ENCODE results near the gene ACTL7B. TPM values are rescaled to one million over a fixed set of nuclear protein-coding genes. Genes with fewer than 3 reads are reported as not detected.

Gene ACTL7B
- total and polyA plus RNA-seq, 2 experiments from 2014 or later, result not detected

GRCh38 chr9:108874058-108874788 lies 18.4 kb upstream of the ACTL7B start:
- Histone ChIP-seq H3K9me3 (ENCODE audit: low read depth) (no peaks in the 10 kb centered on the region), H3K4me3 (no peak overlapping the region), H2AFZ (no peak overlapping the region), H3K27me3 (no peaks in the 10 kb centered on the region), H3K4me2 (no peak overlapping the region), H3K79me2 (no peaks in the 10 kb centered on the region), H4K20me1 (ENCODE audit: insufficient read depth, poor library complexity, severe bottlenecking) (no peaks in the 10 kb centered on the region), H3K9me2 (replicated peaks; ENCODE audit: insufficient read depth) (no peaks in the 10 kb centered on the region), H3K27ac (no peak overlapping the region), H3K4me1 (ENCODE audit: insufficient read depth) (peaks cover 9% of the 10 kb centered on the region), H3K36me3 (replicated peaks; ENCODE audit: insufficient read depth, low read depth) (peaks cover 10% of the 10 kb centered on the region)
- 98% methylated on average over 4 of the region's 4 CpGs for WGBS (ENCODE audit: low lambda C conversion rate, missing lambda C conversion rate)
- no peak for DNase-seq (ENCODE audit: low spot score)
- TF ChIP-seq EZH2phosphoT487 (IDR thresholded peaks at IDR 0.05; ENCODE audit: low read depth, severe bottlenecking, unreplicated experiment) (no peak), EZH2 (IDR thresholded peaks at IDR 0.05; ENCODE audit: borderline replicate concordance) (no peak), CTCF (IDR thresholded peaks at IDR 0.05; ENCODE audit: poor library complexity) (no peak)

GRCh38 chr9:108869092-108869725 lies 13.4 kb upstream of the ACTL7B start:
- DNase-seq (ENCODE audit: low spot score), result peak; percentile 64
- TF ChIP-seq EZH2phosphoT487 (IDR thresholded peaks at IDR 0.05; ENCODE audit: low read depth, severe bottlenecking, unreplicated experiment), result no peak
- no peak for TF ChIP-seq CTCF (IDR thresholded peaks at IDR 0.05; ENCODE audit: poor library complexity)
- no peak for TF ChIP-seq EZH2 (IDR thresholded peaks at IDR 0.05; ENCODE audit: borderline replicate concordance)

GRCh38 chr9:108867829-108868228 lies 12.0 kb upstream of the ACTL7B start:
- TF ChIP-seq EZH2 (IDR thresholded peaks at IDR 0.05; ENCODE audit: borderline replicate concordance) (no peak), EZH2phosphoT487 (IDR thresholded peaks at IDR 0.05; ENCODE audit: low read depth, severe bottlenecking, unreplicated experiment) (no peak), CTCF (IDR thresholded peaks at IDR 0.05; ENCODE audit: poor library complexity) (no peak)
- Histone ChIP-seq H3K9me2 (replicated peaks; ENCODE audit: insufficient read depth) (no peaks in the 10 kb centered on the region), H2AFZ (no peak overlapping the region), H3K4me1 (ENCODE audit: insufficient read depth) (peaks cover 23% of the 10 kb centered on the region), H3K9me3 (ENCODE audit: low read depth) (no peaks in the 10 kb centered on the region), H3K79me2 (no peaks in the 10 kb centered on the region), H3K4me3 (no peak overlapping the region), H4K20me1 (ENCODE audit: insufficient read depth, poor library complexity, severe bottlenecking) (no peaks in the 10 kb centered on the region), H3K36me3 (replicated peaks; ENCODE audit: insufficient read depth, low read depth) (peaks cover 7% of the 10 kb centered on the region), H3K4me2 (no peak overlapping the region), H3K27ac (peak overlapping the region; percentile 80), H3K27me3 (no peaks in the 10 kb centered on the region)
- no peak for DNase-seq (ENCODE audit: low spot score)
- WGBS (ENCODE audit: low lambda C conversion rate, missing lambda C conversion rate), result 94% methylated on average over 4 of the region's 4 CpGs

More at GRCh38 chr9:108869092-108869725, 13.4 kb upstream of the ACTL7B start:
- Histone ChIP-seq H3K79me2 (no peaks in the 10 kb centered on the region), H3K9me3 (ENCODE audit: low read depth) (no peaks in the 10 kb centered on the region), H4K20me1 (ENCODE audit: insufficient read depth, poor library complexity, severe bottlenecking) (no peaks in the 10 kb centered on the region), H3K9me2 (replicated peaks; ENCODE audit: insufficient read depth) (no peaks in the 10 kb centered on the region), H3K36me3 (replicated peaks; ENCODE audit: insufficient read depth, low read depth) (peaks cover 7% of the 10 kb centered on the region), H3K27me3 (no peaks in the 10 kb centered on the region), H3K4me2 (peak overlapping the region; percentile 23), H3K4me3 (no peak overlapping the region), H3K27ac (peak overlapping the region; percentile 80), H2AFZ (no peak overlapping the region), H3K4me1 (ENCODE audit: insufficient read depth) (peaks cover 23% of the 10 kb centered on the region)
- 60% methylated on average over 3 of the region's 3 CpGs for WGBS (ENCODE audit: low lambda C conversion rate, missing lambda C conversion rate)

Data from hepatocyte (in vitro differentiated cells).